HK-2 (cell line): ENCODE measurements around the gene DDX43.
"Not testable (repeated sequence)": the region's sequence is repeated elsewhere in the genome, so short reads cannot be mapped to it uniquely, and the experiment has no call there.

Experiments used
- DNase-seq: peaks from one replicate; pipeline ENCODE4 v3.0.0-alpha.2; 2018; ENCODE audit not compliant: unreplicated experiment

The DDX43 gene

DNA sequence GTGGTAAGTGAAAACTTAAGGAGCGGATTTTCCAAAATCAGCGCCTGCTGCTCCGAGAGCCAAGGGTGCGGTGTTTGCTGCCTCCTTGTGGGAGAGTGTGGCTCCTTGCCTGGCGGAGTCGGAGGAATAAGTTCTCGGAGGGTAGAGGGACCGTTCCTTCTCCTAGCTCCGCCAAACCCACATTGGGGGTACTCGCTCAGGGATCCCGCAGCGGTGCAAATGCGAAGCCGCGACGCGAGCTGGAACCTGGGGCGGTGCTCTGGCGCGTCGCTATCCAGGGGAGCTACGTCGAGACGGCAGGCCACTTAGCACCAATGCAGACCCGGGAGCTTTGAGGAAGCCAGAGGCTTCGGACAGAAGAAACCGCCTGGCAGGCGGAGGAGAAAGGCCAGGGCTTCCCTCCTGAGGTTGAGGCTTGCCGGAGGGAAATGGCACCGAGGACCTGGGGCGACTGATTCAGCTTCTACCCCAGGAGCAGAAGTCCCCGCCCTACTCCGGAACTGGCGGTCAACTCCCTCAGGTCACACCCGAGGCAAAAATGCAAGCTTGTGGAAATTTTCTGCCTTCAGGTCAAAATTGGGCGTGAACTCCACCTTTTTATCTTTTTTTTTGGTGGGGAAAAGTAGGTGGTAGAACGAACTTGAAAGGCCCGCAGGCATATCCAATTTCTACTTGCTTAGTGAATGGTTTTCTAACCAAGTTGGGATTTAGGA, 5.7 kb upstream of the DDX43 start:
- peak; percentile 74 for DNase-seq

DNA sequence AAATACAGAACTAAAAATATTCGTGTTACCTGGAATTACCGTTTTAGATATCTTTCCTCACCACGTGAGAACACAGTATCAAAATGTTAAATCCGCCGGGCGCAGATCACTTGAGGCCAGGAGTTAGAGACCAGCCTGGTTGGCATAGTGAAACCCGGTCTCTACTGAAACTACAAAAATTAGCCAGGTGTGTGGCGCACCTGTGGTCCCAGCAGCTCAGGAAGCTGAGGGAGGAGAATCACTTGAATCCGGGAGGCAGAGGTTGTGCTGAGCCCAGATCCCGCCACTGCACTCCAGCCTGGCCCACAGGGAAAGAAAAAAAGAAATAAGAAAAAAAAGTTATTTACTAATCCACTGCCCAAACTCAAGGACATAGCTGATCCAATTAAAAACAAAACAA, 4.8 kb upstream of the DDX43 start:
- no peak for DNase-seq

GRCh38 chr6:73391675-73392074, 3.0 kb upstream of the DDX43 start:
- DNase-seq: no peak

- not testable (repeated sequence) for DNase-seq
These were observed 2.4 kb upstream of the DDX43 start for GRCh38 chr6:73392188-73392587.

- no peak for DNase-seq
These were observed 1.4 kb upstream of the DDX43 start for GRCh38 chr6:73393278-73393677.

DNA sequence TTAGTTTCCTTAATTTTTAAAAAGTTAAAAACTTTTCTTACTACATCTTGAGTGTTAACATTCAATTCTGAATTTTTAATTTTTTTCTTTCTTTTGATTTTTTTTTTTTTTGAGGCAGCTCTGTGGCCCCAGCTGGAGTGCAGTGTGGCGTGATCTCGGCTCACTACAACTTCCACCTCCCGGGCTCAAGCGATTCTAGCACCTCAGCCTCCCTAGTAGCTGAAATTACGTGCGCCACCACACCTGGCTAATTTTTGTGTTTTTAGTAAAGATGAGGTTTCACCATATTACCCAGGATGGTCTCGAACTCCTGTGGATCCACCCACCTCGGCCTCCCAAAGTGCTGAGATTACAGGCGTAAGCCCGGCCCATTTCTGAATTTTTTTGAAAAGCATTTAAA, 1.2 kb downstream of the DDX43 start:
- DNase-seq: no peak

GRCh38 chr6:73400656-73401055, 6.0 kb downstream of the DDX43 start:
- DNase-seq: no peak

- no peak for DNase-seq
These were observed 14.8 kb downstream of the DDX43 start for GRCh38 chr6:73409395-73409794.

DNA sequence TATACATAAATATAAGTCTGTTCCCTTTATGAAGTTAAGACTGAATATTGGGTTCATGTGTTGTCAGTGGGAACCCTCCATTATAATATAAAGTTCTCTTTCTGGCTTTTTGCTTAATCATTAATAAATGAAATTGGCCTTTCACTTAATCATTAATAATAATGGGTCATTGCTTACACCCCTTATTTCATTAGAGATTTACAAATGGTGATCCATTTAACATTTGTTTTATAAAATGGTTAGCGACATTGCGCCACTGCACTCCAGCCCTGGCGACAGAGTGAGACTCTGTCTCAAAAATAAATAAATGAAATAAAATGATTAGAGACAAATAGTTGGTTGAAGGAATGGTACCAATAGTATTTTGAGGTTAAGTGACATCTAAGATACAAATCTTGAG, 18.5 kb downstream of the DDX43 start:
- no peak for DNase-seq

DNA sequence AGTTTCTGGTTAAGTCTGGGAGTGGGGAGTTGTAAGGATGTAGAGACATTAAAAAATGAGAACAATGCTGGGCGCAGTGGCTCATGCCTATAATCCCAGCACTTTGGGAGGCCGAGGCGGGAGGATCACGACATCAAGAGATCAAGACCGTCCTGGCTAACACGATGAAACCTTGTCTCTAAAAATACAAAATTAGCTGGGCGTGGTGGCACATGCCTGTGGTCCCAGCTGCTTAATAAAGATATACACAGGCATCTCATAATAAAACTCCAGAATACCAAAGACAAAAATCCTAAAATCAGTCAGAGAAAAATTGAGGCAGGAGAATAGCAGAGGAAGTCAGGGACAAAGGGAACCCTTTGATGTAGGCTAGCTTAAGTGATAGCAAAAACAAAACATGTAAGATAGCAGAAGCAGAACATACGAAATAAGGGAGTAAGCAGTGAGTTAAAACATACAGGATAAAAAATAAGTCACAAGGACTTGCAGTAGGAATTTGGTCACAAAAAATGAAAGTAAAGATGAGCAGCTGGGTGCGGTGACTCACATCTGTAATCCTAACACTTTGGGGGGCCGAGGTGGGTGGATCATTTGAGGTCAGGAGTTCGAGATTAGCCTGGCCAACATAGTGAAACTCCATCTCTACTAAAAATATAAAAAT, 23.6 kb downstream of the DDX43 start:
- no peak for DNase-seq

- DNase-seq: no peak
These were observed 26.9 kb downstream of the DDX43 start for GRCh38 chr6:73421534-73421933.

GRCh38 chr6:73435236-73435635, 40.6 kb downstream of the DDX43 start:
- DNase-seq: no peak

DNA sequence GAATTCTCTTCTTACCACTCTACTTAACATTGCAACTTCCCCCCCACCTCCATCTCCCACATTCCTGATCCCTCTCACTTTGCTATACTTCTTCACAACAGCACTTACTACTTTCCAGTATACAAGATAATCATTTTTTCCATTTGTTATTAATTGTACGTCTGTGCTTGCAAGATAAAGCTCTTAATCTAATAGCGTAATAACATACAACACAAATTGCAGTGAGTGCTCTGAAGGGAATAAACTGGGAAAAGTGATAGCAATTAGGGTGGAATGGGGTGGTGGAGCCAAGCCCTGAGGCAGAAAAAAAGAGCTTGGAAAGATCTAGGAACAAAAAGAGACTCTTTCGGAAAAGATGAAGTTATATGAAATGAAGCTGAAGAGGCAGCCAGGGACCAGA, 48.9 kb downstream of the DDX43 start:
- DNase-seq: no peak

- DNase-seq: peak; percentile 58
These were observed 56.8 kb downstream of the DDX43 start for GRCh38 chr6:73451223-73452106.

GRCh38 chr6:73452107-73452461, 57.5 kb downstream of the DDX43 start, which contains the start of gene CGAS:
TSS of gene CGAS (minus strand) at chr6:73452297. CDS start at chr6:73452181, 116 bp downstream.
- DNase-seq: peak; percentile 91

GRCh38 chr6:73455865-73456629, 61.4 kb downstream of the DDX43 start:
- no peak for DNase-seq

DNA sequence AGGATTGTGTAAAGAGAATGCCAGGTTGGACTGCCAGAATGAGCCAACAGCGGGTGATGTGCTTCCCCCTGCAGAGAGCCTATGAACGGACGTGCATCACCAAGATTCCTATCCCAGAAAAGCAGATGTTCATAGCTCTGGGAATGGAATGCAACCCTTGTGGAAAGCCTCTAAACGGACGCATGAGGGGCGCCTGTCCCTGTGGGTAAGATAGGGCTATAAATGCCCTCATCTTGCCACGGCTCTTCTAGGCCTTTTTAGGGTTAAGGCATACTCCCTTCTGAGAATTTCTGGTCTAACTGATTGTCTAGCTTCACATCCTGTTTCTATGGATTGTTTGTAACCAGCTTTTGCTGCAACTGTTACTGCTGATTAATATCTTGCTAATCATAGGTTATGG, 64.8 kb downstream of the DDX43 start:
- DNase-seq: not testable (repeated sequence)

GRCh38 chr6:73460056-73460455, 65.4 kb downstream of the DDX43 start:
- no peak for DNase-seq

- peak; percentile 84 for DNase-seq
These were observed 67.1 kb downstream of the DDX43 start, which contains the start of gene MTO1 for GRCh38 chr6:73461537-73462350. TSS of gene MTO1 (plus strand) at chr6:73461737. CDS start at chr6:73461855, 118 bp downstream.
